B cell (primary cell): ENCODE measurements around the gene TMEM163. TPM values are rescaled to one million over a fixed set of nuclear protein-coding genes. Genes with fewer than 3 reads are reported as not detected.

Experiments used
- ATAC-seq: fragments of 200-7000 bp; cut with Tn5 transposase; one replicate; pipeline ENCODE4 v1.10.0; 2021; ENCODE audit warnings: low read depth, mild to moderate bottlenecking, moderate number of reproducible peaks, moderate library complexity
- CTCF ChIA-PET: fragments of 350-600 bp; sonication (Branson Sonifier 250); formaldehyde crosslinking; loops from one replicate; lab custom pipeline; 2021; ENCODE audit warnings: antibody characterized with exemption, inconsistent platforms; lab: Charles Lee
- POLR2A ChIA-PET: fragments of 350-600 bp; sonication (Branson Sonifier 250); formaldehyde crosslinking; loops from one replicate; lab custom pipeline; 2021; ENCODE audit warnings: antibody characterized with exemption; lab: Charles Lee
- DNase-seq: peaks from one replicate; pipeline ENCODE4 v3.0.0; 2013
- H2AFZ ChIP-seq: 2 replicates; pipeline ENCODE4 v1.6.1; 2012; ENCODE audit warnings: mild to moderate bottlenecking, low read depth, low read length; ENCODE audit not compliant: insufficient read depth, poor library complexity, severe bottlenecking
- H3K27ac ChIP-seq, 2 donors: 1 replicate in 1 of 2; 2 replicates in 1 of 2; pipeline ENCODE4 v1.5.1; 2012 to 2013; ENCODE audit warnings: low read length in 2 of 2, mild to moderate bottlenecking in 2 of 2, moderate library complexity in 1 of 2
- H3K27me3 ChIP-seq, 4 experiments: fragments of 200-600 bp in 1 of 4; sonication (generic) in 1 of 4; replicated peaks in 1 of 4; 1 replicate in 2 of 4; 2 replicates in 2 of 4; pipeline versions ENCODE4 v1.6.1 to v1.7.0; 2013 to 2016; ENCODE audit warnings: low read length in 3 of 4, mild to moderate bottlenecking in 2 of 4, mixed read lengths in 1 of 4, moderate library complexity in 1 of 4; ENCODE audit not compliant: insufficient read depth in 4 of 4, control insufficient read depth in 3 of 4; ENCODE audit errors: control extremely low read depth in 1 of 4
- H3K36me3 ChIP-seq, 2 experiments: replicated peaks in 1 of 2; 1 replicate in 1 of 2; 2 replicates in 1 of 2; pipeline versions ENCODE4 v1.6.1 to v1.7.1; 2013; ENCODE audit warnings: low read length in 1 of 2; ENCODE audit not compliant: insufficient read depth in 2 of 2, control insufficient read depth in 1 of 2; ENCODE audit errors: control extremely low read depth in 1 of 2, extremely low read depth in 1 of 2
- H3K4me1 ChIP-seq, 2 donors: fragments of 200-600 bp in 1 of 2; sonication (generic) in 1 of 2; 1 replicate in 1 of 2; 2 replicates in 1 of 2; pipeline versions ENCODE4 v1.5.1 to v1.6.1; 2013 to 2017; ENCODE audit warnings: low read length in 2 of 2; ENCODE audit not compliant: control insufficient read depth in 2 of 2, insufficient read depth in 2 of 2
- H3K4me2 ChIP-seq: replicated peaks from 2 replicates; pipeline ENCODE3; 2012; ENCODE audit warnings: mild to moderate bottlenecking, low read depth, low read length; ENCODE audit not compliant: poor library complexity, severe bottlenecking
- H3K4me3 ChIP-seq, 5 experiments: fragments of 200-600 bp in 1 of 5; sonication (generic) in 1 of 5; 1 replicate in 3 of 5; 2 replicates in 2 of 5; pipeline versions ENCODE4 v1.5.1 to v1.7.0; 2011 to 2016; ENCODE audit warnings: low read length in 4 of 5, mild to moderate bottlenecking in 4 of 5, low read depth in 2 of 5, control low read depth in 1 of 5, moderate library complexity in 1 of 5; ENCODE audit not compliant: insufficient read depth in 1 of 5; ENCODE audit errors: control extremely low read depth in 1 of 5, extremely low read depth in 1 of 5
- H3K79me2 ChIP-seq: fragments of 200-600 bp; sonication (generic); one replicate; pipeline ENCODE4 v1.6.0; 2016; ENCODE audit warnings: low read length; ENCODE audit not compliant: control insufficient read depth, insufficient read depth
- H3K9ac ChIP-seq: fragments of 200-600 bp; sonication (generic); 2 replicates; pipeline ENCODE4 v1.6.1; 2017; ENCODE audit warnings: mild to moderate bottlenecking, low read length, moderate library complexity
- H3K9me3 ChIP-seq, 3 donors: one replicate each; pipeline versions ENCODE4 v1.6.1 to v1.7.1; 2013; ENCODE audit warnings: low read length in 2 of 3; ENCODE audit not compliant: control insufficient read depth in 2 of 3, insufficient read depth in 1 of 3; ENCODE audit errors: control extremely low read depth in 1 of 3
- H4K20me1 ChIP-seq: 2 replicates; pipeline ENCODE4 v1.6.0; 2012; ENCODE audit warnings: mild to moderate bottlenecking, low read length; ENCODE audit not compliant: insufficient read depth, control insufficient read depth, poor library complexity, severe bottlenecking
- H3K27ac Mint-ChIP-seq: one replicate; pipeline ENCODE4 v1.8.0; 2021; ENCODE audit warnings: mixed read lengths
- H3K27me3 Mint-ChIP-seq: one replicate; pipeline ENCODE4 v1.8.0; 2021; ENCODE audit warnings: mixed read lengths
- H3K4me1 Mint-ChIP-seq: one replicate; pipeline ENCODE4 v1.8.0; 2021; ENCODE audit warnings: mixed read lengths
- H3K4me3 Mint-ChIP-seq: one replicate; pipeline ENCODE4 v1.8.0; 2021; ENCODE audit warnings: mixed read lengths
- H3K9me3 Mint-ChIP-seq: one replicate; pipeline ENCODE4 v1.8.0; 2022; ENCODE audit warnings: mixed read lengths; ENCODE audit not compliant: insufficient read depth
- EZH2 ChIP-seq: IDR thresholded peaks from 2 replicates; pipeline ENCODE4 v1.6.1; 2012; ENCODE audit warnings: borderline replicate concordance, low read depth, mild to moderate bottlenecking, moderate library complexity, low read length; ENCODE audit not compliant: insufficient read depth, poor library complexity, severe bottlenecking
- WGBS: methylation state at CpG from one replicate; pipeline ENCODE4 v1.1.5; 2013; ENCODE audit warnings: missing lambda C conversion rate; ENCODE audit not compliant: insufficient coverage; 5-methylcytosine and 5-hydroxymethylcytosine counted together
- intact Hi-C: fragments of 100-400 bp; cut with micrococcal nuclease; formaldehyde crosslinking; loops from one replicate; pipeline ENCODE4 v1.10.0; 2022
- polyA plus RNA-seq: library from polyadenylated mRNA; depleted of rRNA; stranded (reverse); fragments of >200 nt; gene quantifications from 2 replicates; pipeline ENCODE4 v1.2.3, GENCODE V29; 2012
- total RNA-seq, 2 donors: library from RNA; stranded (reverse); fragments of 120-200 nt in 1 of 2; gene quantifications; 1 replicate in 1 of 2; 2 replicates in 1 of 2; pipeline versions ENCODE4 v1.2.3 to v1.2.4, GENCODE V29; 2013 to 2022
- TF ChIP-seq, protein P1 (sequence below): fragments of 200-600 bp; IDR thresholded peaks from one replicate; pipeline ENCODE4 v1.8.0; 2022; ENCODE audit warnings: antibody characterized with exemption, mild to moderate bottlenecking

The TMEM163 gene
- total and polyA plus RNA-seq, 2 donors (not counting 1 experiment from before 2014, with no cell fraction given) = 2.6 to 5.6 TPM

DNA sequence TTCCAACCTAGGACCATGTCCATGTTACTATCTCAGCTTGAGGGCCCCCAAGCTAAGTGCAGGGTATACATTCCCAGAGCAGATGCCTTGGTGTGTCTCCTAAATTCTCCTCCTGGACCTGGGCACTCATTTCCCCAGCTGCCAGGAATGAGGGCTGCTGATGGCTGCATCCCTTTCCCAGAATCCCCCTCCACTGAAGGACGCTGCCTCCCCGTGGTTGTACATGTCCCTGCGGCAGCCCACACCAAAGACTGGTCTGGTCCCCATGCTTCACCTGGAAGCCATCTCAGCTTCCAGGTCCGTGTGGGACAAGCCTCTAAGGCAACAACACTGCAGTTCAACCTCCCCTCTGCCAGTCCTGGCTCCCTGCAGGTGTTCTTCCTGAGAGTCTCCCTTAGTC, 14.6 kb downstream of the TMEM163 start:
- H3K9me3 Mint-ChIP-seq = no peaks in the 10 kb centered on the region
- peaks cover 33% of the 10 kb centered on the region for H3K4me1 Mint-ChIP-seq
- no peak overlapping the region for H3K27ac Mint-ChIP-seq
- Histone ChIP-seq H3K9ac (no peak overlapping the region), H4K20me1 (no peaks in the 10 kb centered on the region), H3K27me3 (peaks cover 0 to 27% (median 2%) of the 10 kb centered on the region in 4 experiments), H3K9me3 (no peaks in the 10 kb centered on the region), H3K4me1 (peaks cover 18 to 23% of the 10 kb centered on the region in 2 donors), H2AFZ (no peak overlapping the region), H3K27ac (no peak overlapping the region), H3K4me3 (no peak overlapping the region), H3K79me2 (peaks cover 3% of the 10 kb centered on the region), H3K4me2 (no peak overlapping the region), H3K36me3 (no peaks in the 10 kb centered on the region)
- no peak for TF ChIP-seq EZH2
- TF ChIP-seq, protein P1, sequence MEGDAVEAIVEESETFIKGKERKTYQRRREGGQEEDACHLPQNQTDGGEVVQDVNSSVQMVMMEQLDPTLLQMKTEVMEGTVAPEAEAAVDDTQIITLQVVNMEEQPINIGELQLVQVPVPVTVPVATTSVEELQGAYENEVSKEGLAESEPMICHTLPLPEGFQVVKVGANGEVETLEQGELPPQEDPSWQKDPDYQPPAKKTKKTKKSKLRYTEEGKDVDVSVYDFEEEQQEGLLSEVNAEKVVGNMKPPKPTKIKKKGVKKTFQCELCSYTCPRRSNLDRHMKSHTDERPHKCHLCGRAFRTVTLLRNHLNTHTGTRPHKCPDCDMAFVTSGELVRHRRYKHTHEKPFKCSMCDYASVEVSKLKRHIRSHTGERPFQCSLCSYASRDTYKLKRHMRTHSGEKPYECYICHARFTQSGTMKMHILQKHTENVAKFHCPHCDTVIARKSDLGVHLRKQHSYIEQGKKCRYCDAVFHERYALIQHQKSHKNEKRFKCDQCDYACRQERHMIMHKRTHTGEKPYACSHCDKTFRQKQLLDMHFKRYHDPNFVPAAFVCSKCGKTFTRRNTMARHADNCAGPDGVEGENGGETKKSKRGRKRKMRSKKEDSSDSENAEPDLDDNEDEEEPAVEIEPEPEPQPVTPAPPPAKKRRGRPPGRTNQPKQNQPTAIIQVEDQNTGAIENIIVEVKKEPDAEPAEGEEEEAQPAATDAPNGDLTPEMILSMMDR = no peak
- ChIA-PET CTCF (interaction anchor here (0.7 kb wide), 1 partner anchor 1719 kb away, joined by 3 read pairs; no protein-coding TSS in a partner anchor), POLR2A (interaction anchor here (0.7 kb wide), 1 partner anchor 38 kb away, joined by 4 read pairs; no protein-coding TSS in a partner anchor)
- intact Hi-C loops = no loop called here
- 95% methylated on average over 4 of the region's 4 CpGs for WGBS
- peaks cover 12% of the 10 kb centered on the region for H3K27me3 Mint-ChIP-seq
- no peak overlapping the region for H3K4me3 Mint-ChIP-seq
- ATAC-seq (no peak), DNase-seq (no peak)

- ChIA-PET POLR2A (interaction anchor here (0.7 kb wide), 2 partner anchors 20 to 39 kb away, joined by 4 read pairs; no protein-coding TSS in a partner anchor), CTCF (interaction anchor here (0.7 kb wide), 1 partner anchor 1720 kb away, joined by 3 read pairs; no protein-coding TSS in a partner anchor)
- H3K9ac ChIP-seq = no peak overlapping the region
- WGBS = no CpG with 5 or more reads among the region's 1 CpG
- H3K36me3 ChIP-seq = no peaks in the 10 kb centered on the region
- H3K27me3 ChIP-seq = peaks cover 0 to 27% (median 2%) of the 10 kb centered on the region in 4 experiments
- ATAC-seq (no peak), DNase-seq (no peak)
- H2AFZ ChIP-seq = no peak overlapping the region
- Mint-ChIP-seq H3K9me3 (no peaks in the 10 kb centered on the region), H3K4me3 (no peak overlapping the region), H3K27ac (no peak overlapping the region), H3K27me3 (peaks cover 12% of the 10 kb centered on the region), H3K4me1 (peaks cover 33% of the 10 kb centered on the region)
- peaks cover 3% of the 10 kb centered on the region for H3K79me2 ChIP-seq
- H3K4me1 ChIP-seq = peaks cover 18 to 23% of the 10 kb centered on the region in 2 donors
- no peak overlapping the region for H3K4me2 ChIP-seq
- TF ChIP-seq, protein P1 = no peak
- no peak overlapping the region for H3K27ac ChIP-seq
- intact Hi-C loops = no loop called here
- H3K4me3 ChIP-seq = no peak overlapping the region
- no peaks in the 10 kb centered on the region for H4K20me1 ChIP-seq
- H3K9me3 ChIP-seq = no peaks in the 10 kb centered on the region
Observed at GRCh38 chr2:134703426-134703825, 15.4 kb downstream of the TMEM163 start.
